Measurements from ENCODE around the gene FGF7.
"Not testable (repeated sequence)": the region's sequence is repeated elsewhere in the genome, so short reads cannot be mapped to it uniquely, and the experiment has no call there.

FGF7 gene

GRCh38 chr15:49495993-49496753 is 73.1 kb downstream of the FGF7 start:
- no peak for TF ChIP-seq CTCF (IDR thresholded peaks at IDR 0.05; ENCODE audit: extremely low read depth, insufficient read depth, missing control alignments)
- in situ Hi-C loops (cut with MboI; ENCODE audit: low pct_unique_long_range_greater_than_20kb, low sequenced_read_pairs, unreplicated experiment) = no loop called here

GRCh38 chr15:49501586-49501985 is 78.5 kb downstream of the FGF7 start:
- TF ChIP-seq CTCF (IDR thresholded peaks at IDR 0.05; ENCODE audit: extremely low read depth, insufficient read depth, missing control alignments) = no peak
- no peak for DNase-seq (ENCODE audit: low spot score)
- in situ Hi-C loops (cut with MboI; ENCODE audit: low pct_unique_long_range_greater_than_20kb, low sequenced_read_pairs, unreplicated experiment) = no loop called here

More at GRCh38 chr15:49495993-49496753, 73.1 kb downstream of the FGF7 start:
- DNase-seq (ENCODE audit: low spot score) = no peak

- in situ Hi-C loops (cut with MboI; ENCODE audit: low pct_unique_long_range_greater_than_20kb, low sequenced_read_pairs, unreplicated experiment) = no loop called here
- no peak for TF ChIP-seq CTCF (IDR thresholded peaks at IDR 0.05; ENCODE audit: extremely low read depth, insufficient read depth, missing control alignments)
- no peak for DNase-seq (ENCODE audit: low spot score)
These were observed 83.3 kb downstream of the FGF7 start for GRCh38 chr15:49506341-49506740.

- no peak for TF ChIP-seq CTCF (IDR thresholded peaks at IDR 0.05; ENCODE audit: extremely low read depth, insufficient read depth, missing control alignments)
- in situ Hi-C loops (cut with MboI; ENCODE audit: low pct_unique_long_range_greater_than_20kb, low sequenced_read_pairs, unreplicated experiment) = no loop called here
- DNase-seq (ENCODE audit: low spot score) = no peak
These were observed 84.2 kb downstream of the FGF7 start for GRCh38 chr15:49507261-49507660.

- in situ Hi-C loops (cut with MboI; ENCODE audit: low pct_unique_long_range_greater_than_20kb, low sequenced_read_pairs, unreplicated experiment); DNase-seq (ENCODE audit: low spot score): not testable (repeated sequence)
These were observed 89.7 kb downstream of the FGF7 start for GRCh38 chr15:49512739-49513138.

GRCh38 chr15:49521802-49522201 is 98.8 kb downstream of the FGF7 start:
- DNase-seq (ENCODE audit: low spot score) = no peak
- in situ Hi-C loops (cut with MboI; ENCODE audit: low pct_unique_long_range_greater_than_20kb, low sequenced_read_pairs, unreplicated experiment) = no loop called here
- TF ChIP-seq CTCF (IDR thresholded peaks at IDR 0.05; ENCODE audit: extremely low read depth, insufficient read depth, missing control alignments) = no peak

GRCh38 chr15:49528289-49528688 is 105.2 kb downstream of the FGF7 start:
- no peak for TF ChIP-seq CTCF (IDR thresholded peaks at IDR 0.05; ENCODE audit: extremely low read depth, insufficient read depth, missing control alignments)
- DNase-seq (ENCODE audit: low spot score) = no peak
- in situ Hi-C loops (cut with MboI; ENCODE audit: low pct_unique_long_range_greater_than_20kb, low sequenced_read_pairs, unreplicated experiment) = no loop called here

All from GM13977 (cell line).